COLO829 (cell line): ENCODE results near the gene UBAC2.

Experiments
- DNase-seq: peaks from one replicate; pipeline ENCODE4 v3.0.0; 2012; ENCODE audit warnings: low spot score

The UBAC2 gene

GRCh38 chr13:99340638-99341037 lies 140.0 kb downstream of the UBAC2 start:
- no peak for DNase-seq

GRCh38 chr13:99341969-99342722 lies 141.5 kb downstream of the UBAC2 start:
- DNase-seq: no peak

GRCh38 chr13:99342723-99343315 lies 142.2 kb downstream of the UBAC2 start:
- no peak for DNase-seq

- DNase-seq: no peak
Observed at GRCh38 chr13:99344610-99345208, 144.1 kb downstream of the UBAC2 start.

GRCh38 chr13:99345345-99345744 lies 144.7 kb downstream of the UBAC2 start:
- DNase-seq: no peak

GRCh38 chr13:99346335-99347042 lies 145.8 kb downstream of the UBAC2 start:
- DNase-seq: no peak

GRCh38 chr13:99347335-99347878 lies 146.8 kb downstream of the UBAC2 start:
- DNase-seq: no peak

- no peak for DNase-seq
Observed at GRCh38 chr13:99347911-99348451, 147.3 kb downstream of the UBAC2 start.

- DNase-seq: no peak
Observed at GRCh38 chr13:99350191-99350590, 149.5 kb downstream of the UBAC2 start.

- no peak for DNase-seq
Observed at GRCh38 chr13:99351772-99352171, 151.1 kb downstream of the UBAC2 start.

GRCh38 chr13:99352351-99353245 lies 151.9 kb downstream of the UBAC2 start:
- no peak for DNase-seq

- no peak for DNase-seq
Observed at GRCh38 chr13:99353246-99353600, 152.6 kb downstream of the UBAC2 start.

GRCh38 chr13:99353836-99354235 lies 153.2 kb downstream of the UBAC2 start:
- DNase-seq: no peak

GRCh38 chr13:99354371-99354951 lies 153.8 kb downstream of the UBAC2 start:
- no peak for DNase-seq

- no peak for DNase-seq
Observed at GRCh38 chr13:99355267-99356011, 154.8 kb downstream of the UBAC2 start.

GRCh38 chr13:99356012-99356261 lies 155.3 kb downstream of the UBAC2 start:
- no peak for DNase-seq

- peak; percentile 4 for DNase-seq
Observed at GRCh38 chr13:99356262-99357091, 155.8 kb downstream of the UBAC2 start.

- peak; percentile 7 for DNase-seq
Observed at GRCh38 chr13:99357131-99357596, 156.5 kb downstream of the UBAC2 start.

- no peak for DNase-seq
Observed at GRCh38 chr13:99357941-99358340, 157.3 kb downstream of the UBAC2 start.
